WERI-Rb-1 (cell line): ENCODE measurements around the gene CD109.

Experiments
- DNase-seq: peaks from one replicate; pipeline ENCODE4 v3.0.0-alpha.2; 2020
- H3K27ac ChIP-seq: fragments of 250-450 bp; sonication (Bioruptor Pico); 2 replicates; pipeline ENCODE4 v1.5.1; 2020; ENCODE audit warnings: mild to moderate bottlenecking, moderate library complexity
- H3K27me3 ChIP-seq: fragments of 250-450 bp; sonication (Bioruptor Pico); 2 replicates; pipeline ENCODE4 v1.5.1; 2021; ENCODE audit warnings: mild to moderate bottlenecking, low read depth, moderate library complexity; ENCODE audit not compliant: insufficient read depth, severe bottlenecking
- H3K36me3 ChIP-seq: fragments of 250-450 bp; sonication (Bioruptor Pico); 2 replicates; pipeline ENCODE4 v1.5.1; 2020; ENCODE audit warnings: mild to moderate bottlenecking, moderate library complexity
- H3K4me3 ChIP-seq: 2 replicates; pipeline ENCODE4 v1.5.1; 2011; ENCODE audit warnings: low read depth, mild to moderate bottlenecking, control low read depth, low read length
- H3K9me3 ChIP-seq: fragments of 250-450 bp; sonication (Bioruptor Pico); 2 replicates; pipeline ENCODE4 v1.5.1; 2021; ENCODE audit warnings: mild to moderate bottlenecking, moderate library complexity; ENCODE audit not compliant: severe bottlenecking
- TF ChIP-seq, protein P1 (sequence below): IDR thresholded peaks from 2 replicates; pipeline ENCODE4 v1.5.1; 2011; ENCODE audit warnings: low read depth, mild to moderate bottlenecking, control low read depth, inconsistent platforms, low read length

The CD109 gene

GRCh38 chr6:73867411-73867810, 171.4 kb downstream of the CD109 start:
- Histone ChIP-seq H3K36me3 (no peaks in the 10 kb centered on the region), H3K27ac (no peak overlapping the region), H3K4me3 (no peak overlapping the region), H3K9me3 (no peaks in the 10 kb centered on the region), H3K27me3 (peaks cover 16% of the 10 kb centered on the region)
- TF ChIP-seq, protein P1, sequence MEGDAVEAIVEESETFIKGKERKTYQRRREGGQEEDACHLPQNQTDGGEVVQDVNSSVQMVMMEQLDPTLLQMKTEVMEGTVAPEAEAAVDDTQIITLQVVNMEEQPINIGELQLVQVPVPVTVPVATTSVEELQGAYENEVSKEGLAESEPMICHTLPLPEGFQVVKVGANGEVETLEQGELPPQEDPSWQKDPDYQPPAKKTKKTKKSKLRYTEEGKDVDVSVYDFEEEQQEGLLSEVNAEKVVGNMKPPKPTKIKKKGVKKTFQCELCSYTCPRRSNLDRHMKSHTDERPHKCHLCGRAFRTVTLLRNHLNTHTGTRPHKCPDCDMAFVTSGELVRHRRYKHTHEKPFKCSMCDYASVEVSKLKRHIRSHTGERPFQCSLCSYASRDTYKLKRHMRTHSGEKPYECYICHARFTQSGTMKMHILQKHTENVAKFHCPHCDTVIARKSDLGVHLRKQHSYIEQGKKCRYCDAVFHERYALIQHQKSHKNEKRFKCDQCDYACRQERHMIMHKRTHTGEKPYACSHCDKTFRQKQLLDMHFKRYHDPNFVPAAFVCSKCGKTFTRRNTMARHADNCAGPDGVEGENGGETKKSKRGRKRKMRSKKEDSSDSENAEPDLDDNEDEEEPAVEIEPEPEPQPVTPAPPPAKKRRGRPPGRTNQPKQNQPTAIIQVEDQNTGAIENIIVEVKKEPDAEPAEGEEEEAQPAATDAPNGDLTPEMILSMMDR = no peak
- no peak for DNase-seq

DNA sequence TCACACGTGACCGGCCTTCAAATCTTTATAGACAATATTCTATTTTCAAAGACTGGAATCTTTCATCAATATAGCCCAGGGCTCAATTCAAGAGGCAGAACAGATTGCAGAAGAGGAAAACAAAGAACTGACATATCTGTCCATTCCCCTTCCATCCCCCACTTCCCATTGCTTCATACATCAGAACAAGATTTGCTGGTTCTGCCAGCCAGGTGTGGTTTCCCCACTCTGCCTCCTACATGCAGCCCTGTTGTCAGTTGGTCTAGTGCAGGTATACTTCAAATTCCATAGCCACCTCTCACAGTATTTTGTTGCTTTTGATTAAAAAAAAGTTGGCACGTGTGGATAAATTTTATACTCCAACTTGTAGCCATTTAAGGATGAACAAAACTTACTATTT, 174.9 kb downstream of the CD109 start:
- TF ChIP-seq, protein P1 = no peak
- DNase-seq = no peak
- H3K27ac ChIP-seq = no peak overlapping the region

GRCh38 chr6:73873081-73873480, 177.1 kb downstream of the CD109 start:
- peaks cover 47% of the 10 kb centered on the region for H3K27me3 ChIP-seq
- TF ChIP-seq, protein P1 = no peak
- no peak for DNase-seq

More for the DNA sequence above, 174.9 kb downstream of the CD109 start:
- Histone ChIP-seq H3K36me3 (no peaks in the 10 kb centered on the region), H3K4me3 (no peak overlapping the region), H3K9me3 (no peaks in the 10 kb centered on the region), H3K27me3 (peaks cover 33% of the 10 kb centered on the region)

More at GRCh38 chr6:73873081-73873480, 177.1 kb downstream of the CD109 start:
- H3K9me3 ChIP-seq = no peaks in the 10 kb centered on the region
- H3K36me3 ChIP-seq = no peaks in the 10 kb centered on the region
- H3K27ac ChIP-seq = no peak overlapping the region
- no peak overlapping the region for H3K4me3 ChIP-seq
